B cell (primary cell): Measurements from ENCODE around the gene MPV17L. TPM values are rescaled to one million over a fixed set of nuclear protein-coding genes. Genes with fewer than 3 reads are reported as not detected.

ENCODE experiments used
- ATAC-seq: fragments of 200-7000 bp; cut with Tn5 transposase; one replicate; pipeline ENCODE4 v1.10.0; 2021; ENCODE audit warnings: low read depth, mild to moderate bottlenecking, moderate number of reproducible peaks, moderate library complexity
- CTCF ChIA-PET: fragments of 350-600 bp; sonication (Branson Sonifier 250); formaldehyde crosslinking; loops from one replicate; lab custom pipeline; 2021; ENCODE audit warnings: antibody characterized with exemption, inconsistent platforms; lab: Charles Lee
- POLR2A ChIA-PET: fragments of 350-600 bp; sonication (Branson Sonifier 250); formaldehyde crosslinking; loops from one replicate; lab custom pipeline; 2021; ENCODE audit warnings: antibody characterized with exemption; lab: Charles Lee
- DNase-seq: peaks from one replicate; pipeline ENCODE4 v3.0.0; 2013
- H2AFZ ChIP-seq: 2 replicates; pipeline ENCODE4 v1.6.1; 2012; ENCODE audit warnings: mild to moderate bottlenecking, low read depth, low read length; ENCODE audit not compliant: insufficient read depth, poor library complexity, severe bottlenecking
- H3K27ac ChIP-seq, 2 donors: 1 replicate in 1 of 2; 2 replicates in 1 of 2; pipeline ENCODE4 v1.5.1; 2012 to 2013; ENCODE audit warnings: low read length in 2 of 2, mild to moderate bottlenecking in 2 of 2, moderate library complexity in 1 of 2
- H3K27me3 ChIP-seq, 4 experiments: fragments of 200-600 bp in 1 of 4; sonication (generic) in 1 of 4; replicated peaks in 1 of 4; 1 replicate in 2 of 4; 2 replicates in 2 of 4; pipeline versions ENCODE4 v1.6.1 to v1.7.0; 2013 to 2016; ENCODE audit warnings: low read length in 3 of 4, mild to moderate bottlenecking in 2 of 4, mixed read lengths in 1 of 4, moderate library complexity in 1 of 4; ENCODE audit not compliant: insufficient read depth in 4 of 4, control insufficient read depth in 3 of 4; ENCODE audit errors: control extremely low read depth in 1 of 4
- H3K36me3 ChIP-seq, 2 experiments: replicated peaks in 1 of 2; 1 replicate in 1 of 2; 2 replicates in 1 of 2; pipeline versions ENCODE4 v1.6.1 to v1.7.1; 2013; ENCODE audit warnings: low read length in 1 of 2; ENCODE audit not compliant: insufficient read depth in 2 of 2, control insufficient read depth in 1 of 2; ENCODE audit errors: control extremely low read depth in 1 of 2, extremely low read depth in 1 of 2
- H3K4me1 ChIP-seq, 2 donors: fragments of 200-600 bp in 1 of 2; sonication (generic) in 1 of 2; 1 replicate in 1 of 2; 2 replicates in 1 of 2; pipeline versions ENCODE4 v1.5.1 to v1.6.1; 2013 to 2017; ENCODE audit warnings: low read length in 2 of 2; ENCODE audit not compliant: control insufficient read depth in 2 of 2, insufficient read depth in 2 of 2
- H3K4me2 ChIP-seq: replicated peaks from 2 replicates; pipeline ENCODE3; 2012; ENCODE audit warnings: mild to moderate bottlenecking, low read depth, low read length; ENCODE audit not compliant: poor library complexity, severe bottlenecking
- H3K4me3 ChIP-seq, 5 experiments: fragments of 200-600 bp in 1 of 5; sonication (generic) in 1 of 5; 1 replicate in 3 of 5; 2 replicates in 2 of 5; pipeline versions ENCODE4 v1.5.1 to v1.7.0; 2011 to 2016; ENCODE audit warnings: low read length in 4 of 5, mild to moderate bottlenecking in 4 of 5, low read depth in 2 of 5, control low read depth in 1 of 5, moderate library complexity in 1 of 5; ENCODE audit not compliant: insufficient read depth in 1 of 5; ENCODE audit errors: control extremely low read depth in 1 of 5, extremely low read depth in 1 of 5
- H3K79me2 ChIP-seq: fragments of 200-600 bp; sonication (generic); one replicate; pipeline ENCODE4 v1.6.0; 2016; ENCODE audit warnings: low read length; ENCODE audit not compliant: control insufficient read depth, insufficient read depth
- H3K9ac ChIP-seq: fragments of 200-600 bp; sonication (generic); 2 replicates; pipeline ENCODE4 v1.6.1; 2017; ENCODE audit warnings: mild to moderate bottlenecking, low read length, moderate library complexity
- H3K9me3 ChIP-seq, 3 donors: one replicate each; pipeline versions ENCODE4 v1.6.1 to v1.7.1; 2013; ENCODE audit warnings: low read length in 2 of 3; ENCODE audit not compliant: control insufficient read depth in 2 of 3, insufficient read depth in 1 of 3; ENCODE audit errors: control extremely low read depth in 1 of 3
- H4K20me1 ChIP-seq: 2 replicates; pipeline ENCODE4 v1.6.0; 2012; ENCODE audit warnings: mild to moderate bottlenecking, low read length; ENCODE audit not compliant: insufficient read depth, control insufficient read depth, poor library complexity, severe bottlenecking
- H3K27ac Mint-ChIP-seq: one replicate; pipeline ENCODE4 v1.8.0; 2021; ENCODE audit warnings: mixed read lengths
- H3K27me3 Mint-ChIP-seq: one replicate; pipeline ENCODE4 v1.8.0; 2021; ENCODE audit warnings: mixed read lengths
- H3K4me1 Mint-ChIP-seq: one replicate; pipeline ENCODE4 v1.8.0; 2021; ENCODE audit warnings: mixed read lengths
- H3K4me3 Mint-ChIP-seq: one replicate; pipeline ENCODE4 v1.8.0; 2021; ENCODE audit warnings: mixed read lengths
- H3K9me3 Mint-ChIP-seq: one replicate; pipeline ENCODE4 v1.8.0; 2022; ENCODE audit warnings: mixed read lengths; ENCODE audit not compliant: insufficient read depth
- CTCF ChIP-seq: fragments of 200-600 bp; IDR thresholded peaks from one replicate; pipeline ENCODE4 v1.8.0; 2022; ENCODE audit warnings: antibody characterized with exemption, mild to moderate bottlenecking
- EZH2 ChIP-seq: IDR thresholded peaks from 2 replicates; pipeline ENCODE4 v1.6.1; 2012; ENCODE audit warnings: borderline replicate concordance, low read depth, mild to moderate bottlenecking, moderate library complexity, low read length; ENCODE audit not compliant: insufficient read depth, poor library complexity, severe bottlenecking
- WGBS: methylation state at CpG from one replicate; pipeline ENCODE4 v1.1.5; 2013; ENCODE audit warnings: missing lambda C conversion rate; ENCODE audit not compliant: insufficient coverage; 5-methylcytosine and 5-hydroxymethylcytosine counted together
- intact Hi-C: fragments of 100-400 bp; cut with micrococcal nuclease; formaldehyde crosslinking; loops from one replicate; pipeline ENCODE4 v1.10.0; 2022
- polyA plus RNA-seq: library from polyadenylated mRNA; depleted of rRNA; stranded (reverse); fragments of >200 nt; gene quantifications from 2 replicates; pipeline ENCODE4 v1.2.3, GENCODE V29; 2012
- total RNA-seq, 2 donors: library from RNA; stranded (reverse); fragments of 120-200 nt in 1 of 2; gene quantifications; 1 replicate in 1 of 2; 2 replicates in 1 of 2; pipeline versions ENCODE4 v1.2.3 to v1.2.4, GENCODE V29; 2013 to 2022

Gene MPV17L
- total and polyA plus RNA-seq, 2 donors (not counting 1 experiment from before 2014, with no cell fraction given) = 0.06 to 0.27 TPM

GRCh38 chr16:15459791-15460190 is 64.2 kb downstream of the MPV17L start:
- H3K27ac ChIP-seq = no peak overlapping the region
- H3K9me3 Mint-ChIP-seq = no peaks in the 10 kb centered on the region
- no peaks in the 10 kb centered on the region for H3K4me1 ChIP-seq
- no peaks in the 10 kb centered on the region for H3K36me3 ChIP-seq
- CTCF ChIA-PET = no interaction called here
- H3K9me3 ChIP-seq = peaks cover 0 to 2% (median 0%) of the 10 kb centered on the region in 3 donors
- no peaks in the 10 kb centered on the region for H3K27me3 ChIP-seq
- H3K4me3 Mint-ChIP-seq = no peak overlapping the region
- H2AFZ ChIP-seq = no peak overlapping the region
- H3K4me2 ChIP-seq = no peak overlapping the region
- H3K27ac Mint-ChIP-seq = no peak overlapping the region
- TF ChIP-seq EZH2 = no peak
- no peak for TF ChIP-seq CTCF
- no peak overlapping the region for H3K4me3 ChIP-seq
- DNase-seq = no peak
- peaks cover 5% of the 10 kb centered on the region for H3K27me3 Mint-ChIP-seq
- ATAC-seq = no peak
- no peaks in the 10 kb centered on the region for H3K79me2 ChIP-seq
- intact Hi-C loops = no loop called here
- POLR2A ChIA-PET = no interaction called here
- H4K20me1 ChIP-seq = no peaks in the 10 kb centered on the region
- no peak overlapping the region for H3K9ac ChIP-seq
- H3K4me1 Mint-ChIP-seq = no peaks in the 10 kb centered on the region
- no CpG with 5 or more reads among the region's 1 CpG for WGBS

- Histone ChIP-seq H4K20me1 (no peaks in the 10 kb centered on the region), H3K9ac (no peak overlapping the region), H3K9me3 (peaks cover 0 to 2% (median 0%) of the 10 kb centered on the region in 3 donors), H3K4me3 (no peak overlapping the region), H3K27ac (no peak overlapping the region), H3K36me3 (no peaks in the 10 kb centered on the region), H3K4me2 (no peak overlapping the region), H3K79me2 (no peaks in the 10 kb centered on the region), H2AFZ (no peak overlapping the region), H3K27me3 (no peaks in the 10 kb centered on the region), H3K4me1 (no peaks in the 10 kb centered on the region)
- DNase-seq (no peak), ATAC-seq (no peak)
- intact Hi-C loops = no loop called here
- H3K27me3 Mint-ChIP-seq = peaks cover 5% of the 10 kb centered on the region
- H3K9me3 Mint-ChIP-seq = no peaks in the 10 kb centered on the region
- H3K4me1 Mint-ChIP-seq = no peaks in the 10 kb centered on the region
- TF ChIP-seq CTCF = no peak
- no peak for TF ChIP-seq EZH2
- no peak overlapping the region for H3K4me3 Mint-ChIP-seq
- CTCF ChIA-PET = no interaction called here
- 100% methylated on average over 1 of the region's 3 CpGs for WGBS
- POLR2A ChIA-PET = no interaction called here
- no peak overlapping the region for H3K27ac Mint-ChIP-seq
These were observed 65.0 kb downstream of the MPV17L start for GRCh38 chr16:15460601-15461000.
